A549 treated with Hydrocortisone at 1 μM for 4 hours (cell line): ENCODE measurements around the gene NABP1. TPM values are rescaled to one million over a fixed set of nuclear protein-coding genes. Genes with fewer than 3 reads are reported as not detected.

ENCODE experiments used
- total RNA-seq: library from RNA; stranded (reverse); fragments of 200-300 nt; extraction: Qiagen RNA extraction; gene quantifications from 5 replicates; pipeline ENCODE4 v1.2.3, GENCODE V29; 2022

The NABP1 gene, protein sequence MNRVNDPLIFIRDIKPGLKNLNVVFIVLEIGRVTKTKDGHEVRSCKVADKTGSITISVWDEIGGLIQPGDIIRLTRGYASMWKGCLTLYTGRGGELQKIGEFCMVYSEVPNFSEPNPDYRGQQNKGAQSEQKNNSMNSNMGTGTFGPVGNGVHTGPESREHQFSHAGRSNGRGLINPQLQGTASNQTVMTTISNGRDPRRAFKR
- 10.2 to 14.0 TPM (median 12.8 TPM) in 5 replicates for total RNA-seq

DNA sequence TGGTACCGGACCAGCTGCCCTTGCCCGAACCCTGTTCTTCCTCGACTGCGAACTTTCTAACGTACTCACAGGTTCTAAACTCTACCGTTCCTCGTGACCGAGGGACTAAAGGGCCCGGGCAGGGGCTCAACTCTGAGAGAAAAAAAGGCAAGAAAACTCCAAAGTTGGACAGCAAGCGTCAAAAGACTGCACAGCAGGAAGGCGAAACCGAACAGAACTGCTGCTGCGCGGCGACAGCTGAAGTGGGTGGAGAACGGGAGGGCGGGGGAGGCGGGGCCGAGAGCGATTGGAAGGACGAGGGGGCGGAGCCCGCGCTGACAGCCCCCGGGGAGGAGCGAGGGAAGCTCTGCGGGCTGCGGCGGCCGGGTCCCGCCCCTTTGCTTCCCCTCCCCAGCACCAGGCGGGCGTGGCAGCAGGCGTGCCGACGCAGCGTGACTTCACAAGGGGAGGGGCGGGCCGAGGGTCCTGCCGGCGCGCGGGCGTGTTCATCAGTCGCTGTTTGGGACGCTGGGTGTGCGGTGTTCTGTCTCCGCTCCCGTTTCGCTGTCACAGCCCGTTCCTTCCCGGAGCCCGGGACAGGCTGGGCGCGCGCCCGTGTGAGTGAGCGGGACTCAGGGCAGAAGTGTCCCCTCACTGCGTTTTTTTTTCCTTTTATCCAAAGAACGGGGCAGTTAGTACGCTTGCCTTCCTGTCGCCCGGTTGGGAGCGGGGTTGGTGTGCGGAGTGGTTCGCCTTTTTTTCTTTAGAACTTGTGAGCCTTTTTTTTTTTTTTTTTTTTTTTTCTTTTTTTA, at the start of gene NABP1:
Gene NABP1, plus strand, starts transcription at position 491 of the 791 bp plus-strand sequence. CDS start 479 bp downstream, outside the sequence.

Other genes starting within 250 kb of the NABP1 start
- 35.0 to 72.9 TPM (median 54.7 TPM) in 5 replicates for gene CAVIN2, start 169.0 kb downstream of the NABP1 start, total RNA-seq